NCI-H748 (cell line): ENCODE measurements around the gene ORC5.
"Not testable (repeated sequence)": the region's sequence is repeated elsewhere in the genome, so short reads cannot be mapped to it uniquely, and the experiment has no call there.

Experiments
- DNase-seq: peaks from one replicate; lab custom pipeline; 2025; ENCODE audit not compliant: unreplicated experiment; lab: John Stamatoyannopoulos, UW

The ORC5 gene

DNA sequence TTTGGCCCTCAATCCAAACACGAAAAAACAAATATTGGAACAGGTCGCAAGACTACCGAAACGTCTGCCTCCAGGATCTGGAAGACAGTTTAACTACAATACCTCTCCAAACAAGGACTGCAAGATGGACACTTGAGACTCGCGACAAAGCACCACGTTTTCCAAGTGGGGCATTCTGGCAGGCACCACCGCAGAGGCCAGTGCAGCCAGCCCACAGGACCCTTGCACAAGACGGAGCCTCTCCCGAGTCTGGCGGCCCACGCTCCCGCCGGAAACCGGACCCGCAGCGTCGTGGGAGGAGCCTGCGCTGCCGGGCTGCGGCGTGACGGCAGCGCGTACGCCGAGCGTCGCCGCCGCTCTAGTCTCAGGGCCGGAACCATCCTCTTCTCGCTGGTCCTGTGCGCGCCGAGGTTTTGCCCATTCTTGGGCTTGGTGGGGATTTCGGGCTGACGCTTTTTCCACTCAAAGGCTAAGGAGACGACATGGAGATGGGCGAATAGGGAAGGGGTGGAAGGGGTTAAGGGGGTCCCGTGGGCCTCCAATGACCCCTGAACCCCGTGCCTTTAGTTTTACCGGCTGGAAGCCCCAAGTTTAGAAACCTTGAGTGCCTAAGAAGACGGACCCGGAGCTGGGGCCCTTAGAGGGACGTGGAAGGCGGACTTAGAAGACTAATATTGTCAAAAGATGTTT is at the start of gene ORC5:
Gene ORC5, minus strand, starts transcription at position 283 of the 690 bp plus-strand sequence. Its CDS starts 109 bp downstream, at position 174.
- peak; percentile 86 for DNase-seq

DNA sequence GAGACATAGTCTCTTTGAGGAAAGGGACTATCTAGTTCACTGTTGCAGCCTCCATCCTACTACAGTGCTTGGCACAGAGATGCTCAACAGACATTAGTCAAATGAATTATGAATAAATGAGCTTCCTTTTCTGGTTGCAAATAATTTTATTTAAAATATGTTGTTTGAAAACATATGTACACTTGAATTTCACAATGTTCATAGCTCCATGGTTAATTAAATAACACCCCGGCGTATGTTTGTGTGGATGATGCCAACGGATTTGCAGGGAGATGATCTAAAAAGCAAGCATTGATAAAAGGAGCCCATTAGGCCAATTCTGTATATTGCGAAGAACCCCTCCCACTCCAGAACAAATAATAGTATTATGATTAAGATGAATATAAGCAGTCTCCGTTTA is 47.8 kb upstream of the ORC5 start:
- DNase-seq, result no peak

DNA sequence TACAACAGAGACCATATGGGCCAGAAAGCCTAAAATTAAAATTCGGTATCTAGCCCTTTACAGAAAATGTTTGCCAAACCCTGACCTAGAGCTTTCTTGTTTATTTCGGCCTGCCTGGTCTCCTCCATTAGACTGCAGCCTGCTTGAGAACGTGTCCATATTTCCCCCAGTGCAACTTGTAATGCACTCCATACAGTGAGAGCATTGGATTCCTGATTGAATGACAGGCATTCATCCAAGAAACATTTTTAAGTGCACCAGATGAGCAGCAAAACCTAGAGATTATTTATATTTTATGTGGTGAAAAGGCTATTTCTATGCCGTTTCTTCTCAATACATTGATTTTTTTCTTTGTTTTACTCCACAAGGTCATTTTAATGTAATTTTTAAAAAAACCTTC is 47.4 kb upstream of the ORC5 start:
- no peak for DNase-seq

DNA sequence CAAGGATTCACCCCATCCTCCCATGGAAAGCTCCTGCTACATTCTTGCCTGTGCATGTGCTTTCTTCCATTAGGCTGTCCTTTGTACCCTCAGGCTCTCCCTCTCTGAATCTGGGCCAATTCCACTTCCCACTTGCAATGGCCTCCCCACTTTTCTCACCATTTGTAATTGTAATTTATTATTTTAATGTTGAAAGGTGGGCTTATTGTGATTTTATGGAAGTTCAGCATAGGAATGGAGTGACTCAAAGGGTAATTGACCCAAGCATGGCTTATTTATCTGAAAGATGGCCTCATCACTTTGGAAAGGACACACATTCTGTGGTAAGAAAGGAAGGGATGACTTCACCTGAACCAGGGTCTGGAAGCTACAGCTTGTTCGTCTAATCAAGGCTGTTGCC is 46.9 kb upstream of the ORC5 start:
- no peak for DNase-seq

DNA sequence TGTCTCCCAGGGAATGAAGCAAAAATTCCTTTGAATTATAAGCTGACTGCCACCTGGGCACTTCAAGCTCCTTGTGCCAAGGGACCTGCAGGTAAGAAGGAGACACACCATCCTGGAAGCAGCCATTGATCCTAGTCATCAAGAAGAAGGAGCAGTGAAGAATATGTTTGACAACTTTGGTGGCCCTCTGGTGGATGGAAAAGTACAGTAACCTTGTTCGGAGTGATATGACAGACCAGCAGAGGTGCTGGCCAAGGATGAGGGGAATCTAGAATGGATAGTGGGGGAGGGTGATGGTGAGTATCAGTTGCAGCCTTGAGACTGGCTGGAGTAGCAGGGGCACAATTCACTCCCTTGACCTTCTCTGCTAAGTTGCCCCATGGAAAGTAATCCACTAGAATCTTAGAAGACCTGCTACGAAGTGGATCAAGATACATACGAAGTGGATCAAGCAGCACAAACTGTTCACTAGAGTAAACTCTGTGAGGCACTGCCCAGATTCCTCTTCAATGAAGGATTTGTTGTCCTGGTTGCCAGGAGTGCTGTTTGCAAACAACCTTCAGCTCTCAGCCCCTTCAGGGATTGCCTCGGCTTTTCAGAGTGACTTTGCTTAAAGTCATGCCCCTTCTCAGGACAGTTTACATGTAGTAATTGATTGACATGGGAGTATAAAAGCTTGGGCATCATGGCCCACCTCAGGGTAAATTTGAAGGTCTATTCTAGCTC is 44.8 kb upstream of the ORC5 start:
- DNase-seq, result no peak

DNA sequence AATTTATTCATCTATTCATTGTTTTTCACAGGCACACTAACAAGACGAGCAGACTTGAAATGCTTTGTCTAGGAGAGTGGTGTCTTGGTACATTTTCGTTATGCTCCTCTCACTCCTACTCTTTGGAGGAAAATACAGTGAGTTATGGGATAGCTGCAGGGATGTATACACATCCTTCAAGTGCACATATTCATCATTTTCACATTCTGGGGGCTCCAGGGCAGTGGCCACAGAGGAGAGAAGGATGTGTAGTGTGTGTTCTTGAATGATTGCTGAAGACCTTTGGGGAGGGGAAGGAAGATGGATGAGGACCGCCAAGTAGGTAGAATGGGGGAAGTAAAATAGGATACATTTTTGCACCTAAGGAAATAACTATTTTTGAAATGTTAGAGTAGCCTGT is 34.8 kb upstream of the ORC5 start:
- no peak for DNase-seq

DNA sequence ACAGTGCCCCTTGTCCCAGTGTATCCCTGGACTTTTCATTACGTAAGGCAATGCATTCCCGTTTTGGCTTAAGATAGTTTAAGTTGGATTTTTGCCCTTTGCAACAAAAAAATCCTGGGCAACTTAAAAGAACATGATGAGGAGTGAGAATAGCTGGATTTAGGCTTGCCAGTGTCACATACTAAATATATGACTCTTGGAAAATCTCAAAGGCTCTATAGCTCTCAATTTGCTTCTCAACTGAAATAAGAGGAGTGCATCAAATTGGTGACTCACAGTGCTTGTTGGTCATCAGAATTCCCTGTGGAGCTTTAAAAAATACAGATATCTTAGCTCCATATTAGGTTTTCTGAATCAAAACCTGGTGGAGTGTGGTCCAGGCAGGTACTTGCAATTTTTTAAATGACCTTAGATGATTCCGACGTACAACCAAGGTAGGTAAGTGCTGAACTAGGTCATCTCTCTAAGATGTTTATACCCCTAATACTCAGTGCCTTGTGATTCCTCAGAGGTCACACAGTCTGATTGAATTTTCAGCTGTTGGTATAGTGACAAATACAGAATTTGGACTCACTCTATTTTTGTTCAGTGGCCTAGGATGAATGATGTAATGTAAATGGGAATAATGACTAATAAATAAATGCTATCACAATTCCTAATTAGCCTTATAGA is 33.9 kb upstream of the ORC5 start:
- DNase-seq, result no peak

DNA sequence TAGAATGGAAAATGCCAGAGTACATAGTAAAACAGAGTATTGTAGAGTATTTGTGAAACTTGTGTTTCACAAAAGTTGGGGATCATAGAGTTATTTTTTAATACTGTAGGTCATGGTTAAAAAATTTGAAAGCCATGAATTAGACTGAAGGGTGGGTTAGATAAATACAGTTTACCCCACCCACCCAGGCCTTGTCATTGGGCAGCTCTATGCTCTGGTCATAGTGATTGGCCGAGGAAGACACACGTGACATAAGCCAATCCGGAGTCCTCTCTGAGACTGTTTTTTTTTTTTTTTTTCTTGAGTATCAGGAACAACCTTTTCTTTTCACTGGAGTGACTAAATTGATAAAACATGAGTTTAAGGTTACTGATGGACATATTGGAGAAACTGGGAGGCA is 33.3 kb upstream of the ORC5 start:
- DNase-seq, result no peak

DNA sequence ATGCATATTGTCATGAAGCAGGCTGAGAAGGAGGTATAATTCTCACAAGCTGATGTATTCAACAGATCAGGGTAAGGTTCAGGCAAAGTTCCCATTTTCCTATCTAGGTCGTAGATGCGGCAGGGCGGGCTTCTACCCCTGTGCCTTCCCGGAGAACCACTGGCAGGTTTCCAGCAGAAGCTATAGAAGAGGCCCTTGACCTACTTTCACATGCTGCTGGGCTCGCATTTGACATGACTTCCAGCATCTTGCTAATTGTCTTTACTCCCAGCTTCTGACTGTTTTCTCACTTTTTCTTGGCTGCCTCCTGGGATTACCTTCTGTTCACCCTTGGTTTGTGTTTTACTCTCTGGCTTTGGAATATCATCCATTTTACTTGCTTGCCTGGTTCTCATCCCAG is 32.6 kb upstream of the ORC5 start:
- DNase-seq, result peak; percentile 20

DNA sequence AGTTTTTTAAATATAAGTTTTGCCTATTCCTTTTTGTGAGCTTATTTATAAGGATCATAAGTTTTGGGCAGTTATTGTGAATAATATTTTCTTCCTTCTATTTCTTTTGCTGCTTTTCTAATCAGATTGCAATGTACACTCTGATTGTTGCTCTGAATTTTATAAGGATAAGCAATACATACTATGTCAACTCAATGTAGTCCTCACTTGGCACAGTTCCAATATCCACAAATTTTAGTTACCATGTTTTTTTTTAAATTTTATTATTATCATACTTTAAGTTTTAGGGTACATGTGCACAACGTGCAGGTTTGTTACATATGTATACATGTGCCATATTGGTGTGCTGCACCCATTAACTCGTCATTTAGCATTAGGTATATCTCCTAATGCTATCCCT is 27.2 kb upstream of the ORC5 start:
- DNase-seq, result not testable (repeated sequence)

DNA sequence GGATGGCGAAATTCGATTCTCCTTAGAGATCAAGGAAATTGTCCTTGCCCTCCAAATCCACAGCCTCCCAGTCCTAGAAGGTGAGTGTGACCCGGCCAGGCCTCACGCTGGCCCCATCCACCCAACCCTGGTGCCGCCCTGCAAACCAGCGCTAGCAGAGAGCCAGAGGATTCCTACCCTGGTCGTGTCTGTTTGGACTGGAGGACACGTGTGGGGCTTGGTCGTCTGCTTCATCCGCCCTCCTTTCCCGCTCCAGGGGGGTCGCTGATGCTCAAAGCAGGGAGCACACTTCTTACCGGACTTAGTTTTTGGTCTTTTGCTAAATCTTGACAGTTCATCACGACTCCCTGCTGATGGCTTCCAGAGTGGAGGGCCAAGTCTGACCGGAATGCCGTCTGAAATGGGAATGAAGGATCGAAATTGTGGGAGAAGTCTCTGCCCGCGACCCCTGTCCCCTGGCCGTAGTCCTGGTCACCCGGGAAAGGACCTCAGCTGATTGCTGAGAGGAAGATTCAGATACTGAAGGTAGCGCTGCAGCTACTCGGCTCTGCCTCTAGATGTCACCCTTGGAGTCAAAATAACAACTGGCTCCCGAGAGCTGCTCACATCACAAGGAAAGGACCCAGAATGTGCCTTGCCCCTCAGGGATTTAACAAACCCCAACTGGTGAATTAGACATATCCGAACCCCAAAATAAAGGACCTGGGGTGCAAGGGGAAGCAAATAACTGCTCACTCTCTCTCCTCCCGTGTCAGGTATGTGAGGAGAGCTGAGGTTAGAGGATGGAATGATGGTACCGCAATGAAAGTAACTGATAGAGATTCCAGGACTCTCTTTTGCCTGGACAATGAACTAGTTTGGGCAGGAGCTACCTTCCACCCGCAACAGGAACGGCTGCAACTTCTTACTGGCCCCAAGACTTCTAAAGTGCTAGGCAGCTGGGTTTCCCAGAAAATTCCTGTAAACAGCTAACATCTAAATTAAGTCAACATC is 23.5 kb upstream of the ORC5 start:
- peak; percentile 67 for DNase-seq

DNA sequence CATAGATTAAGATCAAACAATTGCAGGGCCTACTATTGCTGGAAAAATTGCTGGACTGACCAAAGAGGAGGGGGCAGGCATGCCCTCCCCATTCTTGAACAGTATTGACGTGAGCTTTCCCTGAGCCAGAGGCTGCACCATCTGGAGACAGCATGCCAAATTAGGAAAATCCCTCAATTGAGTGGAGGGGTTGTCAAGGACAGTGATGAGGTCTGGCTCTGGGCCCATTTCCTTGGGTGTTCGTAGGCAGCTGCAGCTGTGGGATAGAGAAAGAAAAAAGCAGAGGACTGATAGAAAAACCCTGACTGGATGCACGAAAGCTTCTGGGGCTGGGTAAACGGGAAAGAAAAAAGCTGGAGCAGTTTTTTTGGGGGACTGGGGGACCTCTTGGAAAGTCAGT is 22.8 kb upstream of the ORC5 start:
- no peak for DNase-seq

DNA sequence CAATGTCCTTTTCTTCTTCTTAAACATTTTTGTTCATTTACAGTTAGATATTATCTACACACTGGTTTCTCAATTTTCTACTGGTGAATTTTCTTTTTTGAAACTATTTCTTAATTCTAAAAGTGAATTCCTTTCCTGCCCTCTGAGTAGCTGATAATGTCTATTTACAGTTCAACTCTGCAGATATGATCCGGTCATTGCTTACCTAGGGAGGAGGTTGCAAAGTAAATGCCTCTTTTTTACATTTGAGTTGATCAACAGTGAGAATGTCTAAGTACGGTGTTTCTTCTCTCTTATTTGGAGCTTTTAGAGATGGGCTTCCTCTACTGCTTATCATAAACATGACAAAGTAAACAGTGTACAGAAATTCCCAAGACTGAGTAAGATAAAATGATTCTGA is 20.6 kb upstream of the ORC5 start:
- no peak for DNase-seq

DNA sequence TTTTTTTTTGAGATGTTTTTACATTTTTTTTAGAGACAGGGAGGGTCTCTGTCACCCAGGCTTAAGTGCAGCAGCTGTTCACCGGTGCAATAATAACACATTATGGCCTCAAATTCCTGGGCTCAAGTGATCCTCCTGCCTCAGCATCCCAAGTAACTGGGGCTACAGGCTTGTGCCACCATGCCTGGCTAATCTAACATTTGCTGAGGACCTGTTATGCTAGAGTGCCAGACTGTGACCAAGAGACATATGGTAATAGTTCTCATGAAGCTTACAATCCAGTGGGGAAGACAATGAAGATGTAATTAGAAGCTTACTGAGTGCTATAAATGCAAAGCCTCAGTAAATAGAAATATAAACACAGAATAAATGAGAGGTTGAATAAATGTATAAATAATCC is 17.6 kb upstream of the ORC5 start:
- no peak for DNase-seq

DNA sequence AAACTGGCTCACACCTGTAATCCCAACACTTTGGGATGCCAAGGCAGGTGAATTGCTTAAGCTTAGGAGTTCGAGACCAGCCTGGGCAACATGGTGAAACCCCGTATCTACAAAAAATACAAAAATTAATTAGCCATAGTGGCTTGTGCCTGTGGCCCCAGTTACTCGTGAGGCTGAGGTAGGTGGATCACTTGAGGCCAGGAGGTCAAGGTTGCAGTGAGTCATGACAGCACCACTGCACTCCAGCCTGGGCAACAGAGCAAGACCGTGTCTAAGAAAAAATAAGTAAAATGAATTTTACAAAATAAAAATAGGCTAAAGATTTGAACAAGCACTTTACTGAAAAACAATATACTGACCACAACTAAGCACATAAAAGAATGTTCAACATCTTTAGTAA is 9.8 kb upstream of the ORC5 start:
- DNase-seq, result no peak

DNA sequence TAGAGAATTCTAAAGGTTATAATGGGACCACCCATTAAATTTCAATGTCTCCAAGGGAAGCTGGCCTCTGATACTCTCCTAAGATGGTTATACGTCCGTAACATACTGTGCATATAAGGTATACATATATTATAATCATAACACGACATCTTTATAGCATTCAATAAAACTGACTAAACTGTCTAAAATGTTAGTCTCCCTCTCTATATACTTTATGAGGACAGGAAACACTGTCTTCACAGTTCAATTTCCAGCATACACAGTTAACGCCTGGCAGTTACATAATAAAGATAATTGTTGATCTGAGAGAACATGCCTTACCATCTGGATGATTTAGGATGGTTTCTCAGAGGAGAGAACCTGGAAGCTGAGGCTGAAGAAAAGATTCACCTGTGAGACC is 1.2 kb upstream of the ORC5 start:
- no peak for DNase-seq

DNA sequence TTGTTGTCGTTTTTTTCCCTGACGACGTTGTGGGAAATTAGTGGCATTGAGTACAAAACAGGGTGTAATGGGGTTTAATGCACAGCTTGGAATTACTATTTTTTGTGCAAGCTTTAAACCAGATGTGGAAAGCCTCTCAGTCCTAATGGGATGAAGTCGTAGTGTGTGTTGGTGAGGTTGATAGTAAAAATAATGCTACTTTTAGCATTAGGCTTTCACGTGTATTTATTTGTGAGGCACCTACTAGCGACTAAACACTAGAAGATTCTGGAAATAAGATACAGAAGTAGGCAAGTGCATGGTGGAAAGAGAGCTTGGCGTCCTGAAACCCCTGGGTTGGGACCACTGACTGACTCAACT is 588 bp upstream of the ORC5 start:
- DNase-seq, result no peak

DNA sequence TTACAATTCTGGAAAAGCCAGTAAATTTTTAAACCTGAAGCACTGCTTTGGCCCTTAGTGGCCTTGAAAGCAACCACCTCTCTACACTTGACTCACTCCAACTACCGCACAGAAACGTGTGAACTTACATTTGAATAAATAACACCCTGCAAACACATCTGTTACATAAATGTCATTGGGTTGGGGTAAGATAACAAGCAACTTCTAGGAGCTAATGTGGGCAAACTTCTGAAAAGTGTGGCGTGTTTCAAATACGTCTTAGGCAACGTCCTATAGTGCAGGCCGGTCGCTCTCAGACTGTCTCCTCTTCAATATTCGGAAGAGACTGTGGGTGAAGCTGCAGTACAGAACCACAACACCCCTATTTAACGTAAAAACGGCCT is 474 bp downstream of the ORC5 start:
- no peak for DNase-seq

DNA sequence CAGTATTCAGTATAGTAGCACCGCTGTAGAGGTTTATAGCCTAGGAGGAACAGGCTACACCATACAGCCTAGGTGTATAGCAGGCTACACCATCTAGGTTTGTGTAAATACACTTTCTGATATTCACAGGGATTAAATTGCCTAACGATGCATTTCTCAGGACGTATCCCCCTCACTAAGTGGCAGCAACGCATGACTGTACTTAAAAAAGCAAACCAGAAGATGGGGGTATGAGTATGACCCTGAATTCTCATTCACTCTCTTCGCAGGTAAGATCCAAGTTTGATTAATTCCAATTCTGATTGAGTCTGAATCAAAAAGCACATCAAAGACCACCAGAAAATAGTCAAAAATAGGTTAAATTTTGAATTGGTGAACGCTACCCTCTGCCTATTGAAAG is 972 bp downstream of the ORC5 start:
- peak; percentile 16 for DNase-seq

DNA sequence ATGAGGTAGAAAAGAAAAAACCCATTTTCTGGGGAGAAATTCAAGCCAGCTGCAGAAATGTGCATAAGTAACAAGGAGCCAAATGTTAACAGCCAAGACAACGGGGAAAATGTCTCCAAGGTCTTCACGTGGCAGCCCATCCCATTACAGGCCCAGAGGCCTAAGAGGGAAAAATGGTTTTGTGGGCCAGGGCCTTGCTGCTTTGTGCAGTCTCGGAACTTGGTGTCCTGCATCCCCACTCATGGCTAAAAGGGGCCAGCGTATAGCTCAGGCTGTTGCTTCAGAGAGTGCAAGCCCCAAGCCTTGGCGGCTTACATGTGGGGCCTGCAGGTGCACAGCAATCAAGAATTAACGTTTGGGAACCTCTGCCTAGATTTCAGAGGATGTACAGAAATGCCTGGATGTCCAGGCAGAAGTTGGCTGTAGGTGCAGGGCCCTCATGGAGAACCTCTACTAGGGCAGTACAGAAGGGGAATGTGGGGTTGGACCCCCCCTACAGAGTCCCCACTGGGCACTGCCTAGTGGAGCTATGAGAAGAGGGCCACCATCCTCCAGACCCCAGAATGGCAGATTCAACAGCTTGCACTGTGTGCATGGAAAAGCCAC is 9.0 kb downstream of the ORC5 start:
- no peak for DNase-seq

DNA sequence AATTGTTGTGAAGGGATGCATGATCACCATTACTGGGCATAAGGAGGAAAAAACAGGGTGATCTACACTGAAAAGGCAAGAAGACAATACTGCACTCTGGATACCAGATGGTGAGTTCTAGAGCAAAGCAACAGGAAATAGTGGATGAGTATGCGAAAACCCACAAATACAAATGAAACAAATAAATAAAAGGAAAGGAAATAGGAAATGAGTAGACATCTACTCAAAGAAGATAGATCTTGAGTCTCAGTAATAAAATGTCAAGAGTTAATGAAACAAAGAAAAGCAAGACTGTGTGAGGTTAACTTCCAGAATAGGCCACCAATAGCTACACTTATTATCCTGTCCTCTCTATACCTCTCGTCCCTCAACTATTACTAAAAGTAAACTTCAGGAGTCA is 11.7 kb downstream of the ORC5 start:
- no peak for DNase-seq
